AG04450 (cell line): Measurements from ENCODE around the gene SBK2. TPM values are rescaled to one million over a fixed set of nuclear protein-coding genes. Genes with fewer than 3 reads are reported as not detected.

Experiments
- CTCF ChIA-PET: fragments of 300-600, 350-600 bp; formaldehyde crosslinking; extraction: SDS; loops from one replicate; lab custom pipeline; 2022; ENCODE audit warnings: antibody characterized with exemption, inconsistent platforms; lab: Charles Lee
- POLR2A ChIA-PET: fragments of 350-600 bp; formaldehyde crosslinking; extraction: SDS; loops from one replicate; lab custom pipeline; 2021; ENCODE audit warnings: antibody characterized with exemption, inconsistent platforms; lab: Yijun Ruan, JAX
- DNase-seq: peaks from one replicate; pipeline ENCODE4 v3.0.0-alpha.2; 2011; ENCODE audit warnings: low read depth, low spot score
- H3K27ac ChIP-seq: one replicate; pipeline ENCODE4 v1.5.1; 2012; ENCODE audit warnings: low read depth, low read length, control low read depth
- H3K27me3 ChIP-seq: one replicate; pipeline ENCODE4 v1.6.0; 2012; ENCODE audit warnings: low read length; ENCODE audit not compliant: control insufficient read depth, insufficient read depth
- H3K4me3 ChIP-seq: 2 replicates; pipeline ENCODE4 v1.5.1; 2011; ENCODE audit warnings: mild to moderate bottlenecking, low read depth, low read length, control low read depth
- H3K9me3 ChIP-seq: 2 replicates; pipeline ENCODE4 v1.5.1; 2012; ENCODE audit warnings: low read length; ENCODE audit not compliant: control insufficient read depth, insufficient read depth
- CTCF ChIP-seq: IDR thresholded peaks from 2 replicates; pipeline ENCODE4 v1.5.1; 2011; ENCODE audit warnings: low read depth, low read length, control low read depth, inconsistent platforms
- polyA plus RNA-seq: library from polyadenylated mRNA; depleted of rRNA; stranded (reverse); fragments of >200 nt; gene quantifications from 2 replicates; pipeline ENCODE4 v1.2.3, GENCODE V29; 2011

The SBK2 gene
- polyA plus RNA-seq, 1 experiment: 0.10 TPM

- CTCF ChIA-PET: interaction anchor here (0.5 kb wide), 1 partner anchor 603 kb away, joined by 8 read pairs; no protein-coding TSS in a partner anchor
Observed at GRCh38 chr19:55529636-55530234, 7.2 kb downstream of the SBK2 start.

GRCh38 chr19:55528030-55528803, 8.7 kb downstream of the SBK2 start:
- DNase-seq: no peak
- H3K9me3 ChIP-seq: no peaks in the 10 kb centered on the region
- no peak for TF ChIP-seq CTCF
- ChIA-PET CTCF (interaction anchor here (0.7 to 1.3 kb wide), 3 partner anchors 16 to 104 kb away, joined by 3 to 4 read pairs (median 3); no protein-coding TSS in a partner anchor), POLR2A (interaction anchor here (0.7 to 1.0 kb wide), 2 partner anchors 8 to 71 kb away, joined by 3 to 4 read pairs; partner anchors contain the start of gene FIZ1)
- no peaks in the 10 kb centered on the region for H3K27me3 ChIP-seq
- no peak overlapping the region for H3K27ac ChIP-seq
- no peak overlapping the region for H3K4me3 ChIP-seq

More at GRCh38 chr19:55529636-55530234, 7.2 kb downstream of the SBK2 start:
- TF ChIP-seq CTCF: no peak
- H3K27me3 ChIP-seq: no peaks in the 10 kb centered on the region
- POLR2A ChIA-PET: no interaction called here
- DNase-seq: no peak
- H3K4me3 ChIP-seq: no peak overlapping the region
- no peak overlapping the region for H3K27ac ChIP-seq
- no peaks in the 10 kb centered on the region; the same call in 1 of the 2 replicates for H3K9me3 ChIP-seq

GRCh38 chr19:55527197-55528029, 9.5 kb downstream of the SBK2 start:
- ChIA-PET POLR2A (interaction anchor here (0.8 to 1.3 kb wide), 6 partner anchors 21 to 97 kb away, joined by 3 to 9 read pairs (median 4); partner anchors contain the start of genes FIZ1 and ZNF784), CTCF (interaction anchor here (0.7 to 1.5 kb wide), 3 partner anchors 15 to 105 kb away, joined by 3 to 5 read pairs (median 4); no protein-coding TSS in a partner anchor)
- no peaks in the 10 kb centered on the region for H3K27me3 ChIP-seq
- H3K4me3 ChIP-seq: no peak overlapping the region
- H3K9me3 ChIP-seq: no peaks in the 10 kb centered on the region
- DNase-seq: no peak
- H3K27ac ChIP-seq: no peak overlapping the region
- no peak for TF ChIP-seq CTCF

GRCh38 chr19:55526216-55527196, 10.4 kb downstream of the SBK2 start:
- POLR2A ChIA-PET: interaction anchor here (0.6 to 1.3 kb wide), 7 partner anchors 22 to 98 kb away, joined by 3 to 9 read pairs (median 5); partner anchors contain the start of genes FIZ1, ZNF784 and ZNF865
- Histone ChIP-seq H3K9me3 (no peaks in the 10 kb centered on the region), H3K27me3 (no peaks in the 10 kb centered on the region), H3K27ac (no peak overlapping the region), H3K4me3 (no peak overlapping the region)
- CTCF ChIA-PET: interaction anchor here (1.5 kb wide), 2 partner anchors 10 to 80 kb away, joined by 4 to 5 read pairs; no protein-coding TSS in a partner anchor
- DNase-seq: no peak
- TF ChIP-seq CTCF: no peak
